Neutrophil (primary cell): ENCODE data around the gene FGF12.

Experiments used
- H3K27ac ChIP-seq: fragments of 200-600 bp; sonication (generic); 2 replicates; pipeline ENCODE4 v1.5.1; 2016; ENCODE audit warnings: mild to moderate bottlenecking, moderate library complexity
- H3K27me3 ChIP-seq: fragments of 200-600 bp; sonication (generic); 2 replicates; pipeline ENCODE4 v1.6.0; 2016; ENCODE audit warnings: mild to moderate bottlenecking
- H3K36me3 ChIP-seq: fragments of 200-600 bp; sonication (generic); 2 replicates; pipeline ENCODE4 v1.5.1; 2017
- H3K4me1 ChIP-seq, 2 experiments: fragments of 200-600 bp in 1 of 2; sonication (generic) in 1 of 2; 1 replicate in 1 of 2; 2 replicates in 1 of 2; pipeline versions ENCODE4 v1.5.1 to v1.6.1; 2013 to 2016; ENCODE audit warnings: low read depth in 1 of 2, low read length in 1 of 2, mild to moderate bottlenecking in 1 of 2, moderate library complexity in 1 of 2; ENCODE audit not compliant: control insufficient read depth in 1 of 2, insufficient read depth in 1 of 2
- H3K4me3 ChIP-seq, 2 experiments: fragments of 200-600 bp in 1 of 2; sonication (generic) in 1 of 2; 1 replicate in 1 of 2; 2 replicates in 1 of 2; pipeline ENCODE4 v1.5.1; 2013 to 2016; ENCODE audit warnings: low read depth in 1 of 2, low read length in 1 of 2, mild to moderate bottlenecking in 1 of 2, moderate library complexity in 1 of 2
- H3K9me3 ChIP-seq: fragments of 200-600 bp; sonication (generic); 2 replicates; pipeline ENCODE4 v1.5.1; 2016
- TF ChIP-seq, protein P1 (sequence below): fragments of 200-600 bp; sonication (generic); IDR thresholded peaks from 2 replicates; pipeline ENCODE4 v1.5.1; 2016; ENCODE audit warnings: antibody characterized with exemption

The FGF12 gene

DNA sequence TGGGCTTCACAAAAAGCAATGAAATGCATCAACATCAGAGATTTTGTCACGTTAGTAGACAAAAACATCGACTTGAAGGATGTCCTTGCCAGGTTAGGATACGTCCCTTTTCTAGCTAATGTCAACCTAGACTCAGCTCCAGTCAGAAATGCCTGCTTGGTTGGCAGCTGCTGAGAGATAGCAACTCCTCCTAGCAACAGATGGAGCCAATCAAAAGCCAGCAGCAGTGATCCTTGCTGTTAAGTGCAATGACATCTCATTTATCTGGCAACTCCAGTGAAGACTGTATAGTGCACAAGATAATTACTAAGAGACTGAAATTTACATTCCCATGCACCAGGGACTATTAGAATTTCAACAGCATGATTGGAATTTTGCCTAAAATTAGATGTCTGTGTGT lies 424.1 kb downstream of the FGF12 start:
- Histone ChIP-seq H3K27me3 (no peaks in the 10 kb centered on the region), H3K36me3 (no peaks in the 10 kb centered on the region), H3K4me3 (no peak overlapping the region), H3K4me1 (no peaks in the 10 kb centered on the region), H3K9me3 (no peaks in the 10 kb centered on the region), H3K27ac (no peak overlapping the region)
- TF ChIP-seq, protein P1, sequence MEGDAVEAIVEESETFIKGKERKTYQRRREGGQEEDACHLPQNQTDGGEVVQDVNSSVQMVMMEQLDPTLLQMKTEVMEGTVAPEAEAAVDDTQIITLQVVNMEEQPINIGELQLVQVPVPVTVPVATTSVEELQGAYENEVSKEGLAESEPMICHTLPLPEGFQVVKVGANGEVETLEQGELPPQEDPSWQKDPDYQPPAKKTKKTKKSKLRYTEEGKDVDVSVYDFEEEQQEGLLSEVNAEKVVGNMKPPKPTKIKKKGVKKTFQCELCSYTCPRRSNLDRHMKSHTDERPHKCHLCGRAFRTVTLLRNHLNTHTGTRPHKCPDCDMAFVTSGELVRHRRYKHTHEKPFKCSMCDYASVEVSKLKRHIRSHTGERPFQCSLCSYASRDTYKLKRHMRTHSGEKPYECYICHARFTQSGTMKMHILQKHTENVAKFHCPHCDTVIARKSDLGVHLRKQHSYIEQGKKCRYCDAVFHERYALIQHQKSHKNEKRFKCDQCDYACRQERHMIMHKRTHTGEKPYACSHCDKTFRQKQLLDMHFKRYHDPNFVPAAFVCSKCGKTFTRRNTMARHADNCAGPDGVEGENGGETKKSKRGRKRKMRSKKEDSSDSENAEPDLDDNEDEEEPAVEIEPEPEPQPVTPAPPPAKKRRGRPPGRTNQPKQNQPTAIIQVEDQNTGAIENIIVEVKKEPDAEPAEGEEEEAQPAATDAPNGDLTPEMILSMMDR, result no peak

GRCh38 chr3:192302721-192303120 lies 424.6 kb downstream of the FGF12 start:
- Histone ChIP-seq H3K27me3 (no peaks in the 10 kb centered on the region), H3K9me3 (no peaks in the 10 kb centered on the region), H3K4me3 (no peak overlapping the region), H3K27ac (no peak overlapping the region), H3K4me1 (no peaks in the 10 kb centered on the region), H3K36me3 (no peaks in the 10 kb centered on the region)
- TF ChIP-seq, protein P1, result no peak

- TF ChIP-seq, protein P1, result no peak
- no peaks in the 10 kb centered on the region for H3K27me3 ChIP-seq
- no peaks in the 10 kb centered on the region for H3K36me3 ChIP-seq
- H3K4me3 ChIP-seq, result no peak overlapping the region
- no peak overlapping the region for H3K27ac ChIP-seq
- no peaks in the 10 kb centered on the region for H3K9me3 ChIP-seq
- H3K4me1 ChIP-seq, result no peaks in the 10 kb centered on the region
These were observed 427.4 kb downstream of the FGF12 start for GRCh38 chr3:192299921-192300320.

- no peak overlapping the region for H3K27ac ChIP-seq
- H3K36me3 ChIP-seq, result no peaks in the 10 kb centered on the region
- no peaks in the 10 kb centered on the region for H3K27me3 ChIP-seq
- H3K9me3 ChIP-seq, result no peaks in the 10 kb centered on the region
- H3K4me3 ChIP-seq, result no peak overlapping the region
- TF ChIP-seq, protein P1, result no peak
- H3K4me1 ChIP-seq, result no peaks in the 10 kb centered on the region
These were observed 430.5 kb downstream of the FGF12 start for GRCh38 chr3:192296845-192297244.

- H3K27me3 ChIP-seq, result no peaks in the 10 kb centered on the region
- no peaks in the 10 kb centered on the region for H3K36me3 ChIP-seq
- H3K27ac ChIP-seq, result no peak overlapping the region
- H3K4me1 ChIP-seq, result no peaks in the 10 kb centered on the region
- H3K4me3 ChIP-seq, result no peak overlapping the region
- no peaks in the 10 kb centered on the region for H3K9me3 ChIP-seq
- TF ChIP-seq, protein P1, result no peak
These were observed 442.8 kb downstream of the FGF12 start for GRCh38 chr3:192284443-192285072.
